Activated CD4-positive, alpha-beta memory T cell treated with anti-CD3 and anti-CD28 coated beads, Interleukin-2, amount 10 ng/mL, durations not matched to agents 7 days and 5 days (primary cell): ENCODE data around the gene TICRR. TPM values are rescaled to one million over a fixed set of nuclear protein-coding genes. Genes with fewer than 3 reads are reported as not detected.

Experiments
- CTCF ChIA-PET: fragments of 350-600 bp; sonication (Branson Sonifier 250); formaldehyde crosslinking; loops from one replicate; lab custom pipeline; 2021; ENCODE audit warnings: antibody characterized with exemption, inconsistent platforms; lab: Charles Lee
- POLR2A ChIA-PET: fragments of 350-600 bp; sonication (Branson Sonifier 250); formaldehyde crosslinking; loops from one replicate; lab custom pipeline; 2021; ENCODE audit warnings: antibody characterized with exemption; lab: Charles Lee
- DNase-seq: peaks from one replicate; pipeline ENCODE4 v3.0.0-alpha.2; 2020
- H3K27ac Mint-ChIP-seq: one replicate; pipeline ENCODE4 v1.8.0; 2021; ENCODE audit warnings: mild to moderate bottlenecking, mixed read lengths
- H3K27me3 Mint-ChIP-seq: one replicate; pipeline ENCODE4 v1.8.0; 2021; ENCODE audit warnings: mixed read lengths
- H3K36me3 Mint-ChIP-seq: one replicate; pipeline ENCODE4 v1.8.0; 2021; ENCODE audit warnings: low read depth, mixed read lengths
- H3K4me1 Mint-ChIP-seq: one replicate; pipeline ENCODE4 v1.8.0; 2021; ENCODE audit warnings: mixed read lengths
- H3K4me3 Mint-ChIP-seq: one replicate; pipeline ENCODE4 v1.8.0; 2021; ENCODE audit warnings: mild to moderate bottlenecking, mixed read lengths
- H3K9me3 Mint-ChIP-seq: one replicate; pipeline ENCODE4 v1.8.0; 2021; ENCODE audit warnings: mixed read lengths
- total RNA-seq, 2 experiments: library from RNA; stranded (reverse); gene quantifications; one replicate each; pipeline ENCODE4 v1.2.3, GENCODE V29; 2021

Gene TICRR
- total RNA-seq, 2 experiments from 2014 or later: 18.2 to 18.5 TPM

GRCh38 chr15:89623165-89623564 lies 47.9 kb downstream of the TICRR start:
- DNase-seq: no peak
- Mint-ChIP-seq H3K27me3 (no peaks in the 10 kb centered on the region), H3K4me1 (no peaks in the 10 kb centered on the region), H3K36me3 (peaks cover 86% of the 10 kb centered on the region), H3K9me3 (no peaks in the 10 kb centered on the region), H3K4me3 (no peak overlapping the region), H3K27ac (no peak overlapping the region)
- ChIA-PET CTCF (interaction anchor here (1.6 kb wide), 1 partner anchor 251 kb away, joined by 3 read pairs; no protein-coding TSS in a partner anchor), POLR2A (no interaction called here)

DNA sequence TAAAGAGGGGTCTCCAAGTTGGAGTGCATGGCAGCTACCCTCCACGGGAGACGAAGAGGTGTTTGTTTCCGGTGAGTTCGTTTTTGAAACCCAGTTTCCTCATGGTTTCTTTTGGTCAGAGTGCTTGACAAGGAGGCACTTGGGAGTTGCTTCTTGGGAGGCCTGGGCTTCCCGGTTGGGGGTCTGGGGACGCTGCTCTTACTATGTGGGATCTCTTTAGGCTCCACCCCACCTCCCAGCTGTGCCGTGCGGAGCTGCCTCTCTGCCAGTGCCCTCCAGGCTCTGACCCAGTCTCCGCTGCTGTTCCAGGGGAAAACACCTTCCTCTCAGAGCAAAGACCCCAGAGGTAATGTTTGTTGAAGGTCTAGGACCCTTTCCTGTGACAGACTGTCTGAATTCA lies 50.4 kb downstream of the TICRR start:
- no peak overlapping the region for H3K27ac Mint-ChIP-seq
- CTCF ChIA-PET: no interaction called here
- no peaks in the 10 kb centered on the region for H3K27me3 Mint-ChIP-seq
- DNase-seq: no peak
- no peak overlapping the region for H3K4me3 Mint-ChIP-seq
- no peaks in the 10 kb centered on the region for H3K9me3 Mint-ChIP-seq
- no peaks in the 10 kb centered on the region for H3K4me1 Mint-ChIP-seq
- peaks cover 80% of the 10 kb centered on the region for H3K36me3 Mint-ChIP-seq
- POLR2A ChIA-PET: no interaction called here

- ChIA-PET POLR2A (no interaction called here), CTCF (interaction anchor here (0.6 kb wide), 1 partner anchor 268 kb away, joined by 3 read pairs; no protein-coding TSS in a partner anchor)
- Mint-ChIP-seq H3K4me3 (no peak overlapping the region), H3K9me3 (no peaks in the 10 kb centered on the region), H3K27me3 (no peaks in the 10 kb centered on the region), H3K4me1 (no peaks in the 10 kb centered on the region), H3K36me3 (peaks cover 68% of the 10 kb centered on the region), H3K27ac (no peak overlapping the region)
- no peak for DNase-seq
These were observed 52.1 kb downstream of the TICRR start for GRCh38 chr15:89627256-89627970.

DNA sequence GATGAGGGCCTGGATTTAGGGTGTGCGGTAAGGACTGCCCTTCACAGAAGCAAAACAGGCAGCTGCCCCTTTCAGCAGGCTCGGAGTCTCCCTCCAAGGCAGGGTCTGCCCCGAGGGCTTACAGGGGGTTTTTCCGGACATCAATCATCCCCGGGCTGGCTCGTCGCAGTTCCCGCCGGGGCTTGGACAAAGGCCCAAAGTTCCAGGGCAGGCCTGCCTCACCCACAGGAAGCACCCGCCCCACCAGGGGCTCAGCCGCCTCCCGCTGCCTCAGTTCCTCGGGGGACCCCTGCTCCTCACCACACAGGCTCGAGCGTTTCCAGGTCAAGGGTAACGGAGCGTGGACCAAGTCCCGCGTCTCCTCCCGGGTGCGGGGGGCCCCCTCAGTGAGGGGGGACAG lies 53.0 kb downstream of the TICRR start:
- Mint-ChIP-seq H3K9me3 (no peaks in the 10 kb centered on the region), H3K27ac (no peak overlapping the region), H3K36me3 (peaks cover 62% of the 10 kb centered on the region), H3K4me3 (no peak overlapping the region), H3K4me1 (no peaks in the 10 kb centered on the region), H3K27me3 (no peaks in the 10 kb centered on the region)
- no peak for DNase-seq
- CTCF ChIA-PET: interaction anchor here (0.6 kb wide), 1 partner anchor 269 kb away, joined by 3 read pairs; no protein-coding TSS in a partner anchor
- POLR2A ChIA-PET: no interaction called here

DNA sequence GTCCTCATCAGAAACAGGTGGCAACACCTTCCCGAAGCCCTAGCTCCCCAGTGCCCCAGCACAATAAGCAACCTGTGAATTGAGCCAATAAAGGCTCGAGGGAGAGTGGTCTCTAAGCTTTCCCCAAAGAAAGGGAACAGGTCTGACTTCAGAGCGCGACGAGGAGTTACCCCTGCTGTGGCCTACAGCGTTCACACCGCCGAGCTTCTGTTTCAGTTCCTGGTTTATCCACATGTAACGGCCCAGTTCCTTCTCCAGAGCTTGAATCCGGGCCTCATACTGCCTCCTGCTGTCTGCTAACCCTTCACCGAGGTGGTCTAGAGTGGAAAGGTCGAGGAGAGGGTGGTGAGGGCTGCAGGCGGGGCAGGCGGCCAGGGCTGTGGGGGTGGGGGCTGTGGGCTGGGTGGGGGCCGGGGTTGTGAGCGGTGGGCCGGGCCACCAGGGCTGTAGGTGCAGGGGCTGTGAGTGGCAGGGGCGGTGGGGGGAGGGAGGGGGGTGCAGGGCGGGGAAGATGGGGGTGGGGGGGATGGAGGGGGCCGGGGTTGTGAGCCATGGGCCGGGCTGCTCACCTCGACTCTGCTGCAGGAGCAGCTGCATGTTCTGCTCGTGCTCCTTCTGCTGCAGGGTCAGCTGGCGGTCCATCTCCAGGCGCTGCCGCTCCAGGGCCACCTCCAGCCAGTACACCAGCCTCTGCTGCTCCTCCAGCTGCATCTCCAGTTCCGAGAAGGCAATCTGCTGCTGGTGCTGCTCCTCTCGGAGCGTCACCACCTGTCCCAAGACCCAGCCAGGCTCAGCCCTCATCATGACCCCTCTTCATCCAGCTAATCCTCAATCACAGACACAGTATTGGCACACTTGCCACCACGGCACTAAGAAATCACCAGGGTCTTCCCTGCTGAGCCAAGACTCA lies 53.8 kb downstream of the TICRR start:
- no peak overlapping the region for H3K27ac Mint-ChIP-seq
- peaks cover 54% of the 10 kb centered on the region for H3K36me3 Mint-ChIP-seq
- no peak for DNase-seq
- H3K4me3 Mint-ChIP-seq: no peak overlapping the region
- CTCF ChIA-PET: no interaction called here
- peaks cover 3% of the 10 kb centered on the region for H3K9me3 Mint-ChIP-seq
- H3K27me3 Mint-ChIP-seq: no peaks in the 10 kb centered on the region
- POLR2A ChIA-PET: no interaction called here
- H3K4me1 Mint-ChIP-seq: no peaks in the 10 kb centered on the region

DNA sequence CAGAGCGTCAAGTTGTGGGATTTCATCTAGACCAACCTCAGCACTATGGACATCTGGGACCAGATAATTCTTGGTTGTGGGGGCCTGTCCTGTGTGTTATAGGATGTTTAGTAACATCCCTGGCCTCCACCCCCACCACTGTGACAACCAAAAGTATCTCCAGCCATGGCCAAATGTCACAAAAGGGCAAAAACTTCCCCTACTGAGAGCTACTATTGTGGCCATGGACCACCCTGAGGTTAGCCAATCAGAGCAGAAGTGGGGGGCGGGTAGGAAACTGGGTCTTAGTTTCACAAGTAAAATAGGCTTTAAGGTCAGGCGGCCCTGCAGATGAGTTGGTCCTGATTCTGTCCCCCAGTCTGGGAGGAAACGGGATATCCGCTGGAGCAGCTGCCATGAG lies 54.6 kb downstream of the TICRR start:
- H3K27ac Mint-ChIP-seq: no peak overlapping the region
- ChIA-PET POLR2A (no interaction called here), CTCF (no interaction called here)
- no peak overlapping the region for H3K4me3 Mint-ChIP-seq
- peaks cover 3% of the 10 kb centered on the region for H3K9me3 Mint-ChIP-seq
- H3K36me3 Mint-ChIP-seq: peaks cover 49% of the 10 kb centered on the region
- DNase-seq: no peak
- H3K27me3 Mint-ChIP-seq: no peaks in the 10 kb centered on the region
- H3K4me1 Mint-ChIP-seq: no peaks in the 10 kb centered on the region

DNA sequence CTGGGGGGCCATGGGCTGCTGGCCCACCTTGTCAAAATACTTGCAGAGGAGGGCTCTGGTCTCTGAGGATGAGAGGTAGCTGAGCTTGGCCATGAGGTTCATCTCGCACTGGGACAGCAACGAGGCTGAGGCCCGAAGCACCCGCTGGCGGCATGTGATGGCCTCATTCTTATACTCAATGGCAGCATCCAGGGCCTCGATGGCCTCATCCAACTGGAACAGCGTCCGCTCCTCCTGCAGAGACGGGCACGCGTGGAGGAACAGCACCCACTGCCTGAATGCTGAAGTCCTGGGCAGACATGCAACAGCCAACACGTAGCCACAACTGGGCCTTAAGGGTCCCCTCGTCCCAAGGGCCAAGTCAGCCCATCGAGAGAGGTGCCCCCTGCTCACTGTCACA lies 55.0 kb downstream of the TICRR start:
- DNase-seq: no peak
- POLR2A ChIA-PET: no interaction called here

GRCh38 chr15:89630974-89631901 lies 56.0 kb downstream of the TICRR start:
- Mint-ChIP-seq H3K36me3 (peaks cover 36% of the 10 kb centered on the region), H3K9me3 (peaks cover 3% of the 10 kb centered on the region), H3K27me3 (no peaks in the 10 kb centered on the region), H3K4me3 (no peak overlapping the region), H3K4me1 (no peaks in the 10 kb centered on the region), H3K27ac (no peak overlapping the region)
- CTCF ChIA-PET: no interaction called here
- POLR2A ChIA-PET: no interaction called here
- DNase-seq: no peak

More for the DNA sequence above, 55.0 kb downstream of the TICRR start:
- no peaks in the 10 kb centered on the region for H3K27me3 Mint-ChIP-seq
- H3K9me3 Mint-ChIP-seq: peaks cover 3% of the 10 kb centered on the region
- CTCF ChIA-PET: no interaction called here
- H3K36me3 Mint-ChIP-seq: peaks cover 44% of the 10 kb centered on the region
- H3K4me1 Mint-ChIP-seq: no peaks in the 10 kb centered on the region
- no peak overlapping the region for H3K4me3 Mint-ChIP-seq
- no peak overlapping the region for H3K27ac Mint-ChIP-seq

DNA sequence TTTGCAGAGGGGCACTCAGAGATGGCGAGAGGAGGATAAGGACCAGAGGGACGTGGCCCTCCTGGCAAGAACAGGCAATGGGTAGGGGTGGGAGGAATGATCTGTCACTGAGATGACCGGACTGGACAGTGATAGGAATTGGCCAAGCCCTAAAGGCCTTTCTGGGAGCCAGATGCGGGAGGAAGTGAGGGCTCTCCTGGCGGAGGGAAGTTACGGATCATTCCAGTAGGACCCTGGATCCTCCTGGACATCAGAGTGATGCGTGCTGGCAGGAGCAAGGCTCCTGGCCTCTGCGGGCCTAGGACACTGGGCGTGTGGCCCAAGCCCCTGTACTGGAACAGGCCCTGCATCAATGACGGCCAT lies 56.6 kb downstream of the TICRR start:
- H3K36me3 Mint-ChIP-seq: peaks cover 31% of the 10 kb centered on the region

GRCh38 chr15:89632563-89633430 lies 57.5 kb downstream of the TICRR start:
- Mint-ChIP-seq H3K9me3 (peaks cover 3% of the 10 kb centered on the region), H3K36me3 (peaks cover 22% of the 10 kb centered on the region), H3K27me3 (no peaks in the 10 kb centered on the region), H3K27ac (no peak overlapping the region), H3K4me3 (no peak overlapping the region), H3K4me1 (no peaks in the 10 kb centered on the region)
- ChIA-PET CTCF (no interaction called here), POLR2A (no interaction called here)
- DNase-seq: no peak

More for the DNA sequence above, 56.6 kb downstream of the TICRR start:
- Mint-ChIP-seq H3K4me1 (no peaks in the 10 kb centered on the region), H3K27me3 (no peaks in the 10 kb centered on the region), H3K4me3 (no peak overlapping the region), H3K27ac (no peak overlapping the region), H3K9me3 (peaks cover 3% of the 10 kb centered on the region)
- DNase-seq: no peak
- POLR2A ChIA-PET: no interaction called here
- CTCF ChIA-PET: no interaction called here

DNA sequence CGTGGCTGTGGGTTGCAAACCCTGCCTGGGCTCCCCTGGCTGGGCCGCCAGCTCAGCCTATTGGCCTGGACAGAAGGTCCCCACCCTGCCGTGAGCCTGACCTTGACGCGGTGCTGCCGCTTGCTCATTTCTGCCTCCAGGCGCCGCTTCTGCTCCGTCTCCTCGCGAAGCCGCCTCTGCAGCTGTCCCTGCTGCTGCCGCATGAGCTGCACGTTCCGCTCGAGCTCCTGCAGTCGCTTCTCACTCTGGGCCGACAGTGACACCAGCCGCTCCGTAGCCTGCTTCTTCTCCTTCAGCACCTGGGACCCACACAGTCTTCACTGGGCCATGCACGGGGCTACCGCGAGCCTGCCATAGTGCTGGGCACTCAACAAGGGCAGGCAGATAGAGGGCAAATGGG lies 58.3 kb downstream of the TICRR start:
- ChIA-PET CTCF (no interaction called here), POLR2A (no interaction called here)
- DNase-seq: no peak
- Mint-ChIP-seq H3K4me3 (no peak overlapping the region), H3K36me3 (peaks cover 19% of the 10 kb centered on the region), H3K27ac (no peak overlapping the region), H3K9me3 (peaks cover 3% of the 10 kb centered on the region), H3K27me3 (no peaks in the 10 kb centered on the region), H3K4me1 (no peaks in the 10 kb centered on the region)

DNA sequence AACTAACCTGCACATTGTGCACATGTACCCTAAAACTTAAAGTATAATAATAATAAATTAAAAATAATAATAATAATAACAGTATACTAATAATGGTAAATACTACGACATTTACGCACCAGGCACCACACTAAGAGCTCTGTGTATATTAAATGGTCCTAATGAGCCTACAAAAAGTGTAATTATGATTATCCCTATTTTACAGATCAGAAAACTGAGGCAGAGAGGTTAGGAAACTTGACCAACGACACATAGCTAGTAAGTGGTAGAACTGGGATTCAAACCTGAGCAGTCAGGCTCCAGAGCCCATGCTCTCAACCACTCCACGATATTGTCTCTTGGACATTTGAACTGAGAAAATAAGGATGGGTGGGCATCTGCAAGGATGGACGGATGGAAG lies 65.0 kb downstream of the TICRR start:
- no peak for DNase-seq
- no peaks in the 10 kb centered on the region for H3K36me3 Mint-ChIP-seq
- ChIA-PET CTCF (no interaction called here), POLR2A (no interaction called here)
- H3K4me1 Mint-ChIP-seq: no peaks in the 10 kb centered on the region
- no peak overlapping the region for H3K27ac Mint-ChIP-seq
- no peaks in the 10 kb centered on the region for H3K27me3 Mint-ChIP-seq
- peaks cover 2% of the 10 kb centered on the region for H3K9me3 Mint-ChIP-seq
- H3K4me3 Mint-ChIP-seq: no peak overlapping the region
